NCI-H1436 treated with DMSO at 0.1 percent for 48 hours (cell line): ENCODE data around the gene CCDC88B.

Source experiments
- DNase-seq: peaks from one replicate; lab custom pipeline; 2025; lab: John Stamatoyannopoulos, UW

Gene CCDC88B

DNA sequence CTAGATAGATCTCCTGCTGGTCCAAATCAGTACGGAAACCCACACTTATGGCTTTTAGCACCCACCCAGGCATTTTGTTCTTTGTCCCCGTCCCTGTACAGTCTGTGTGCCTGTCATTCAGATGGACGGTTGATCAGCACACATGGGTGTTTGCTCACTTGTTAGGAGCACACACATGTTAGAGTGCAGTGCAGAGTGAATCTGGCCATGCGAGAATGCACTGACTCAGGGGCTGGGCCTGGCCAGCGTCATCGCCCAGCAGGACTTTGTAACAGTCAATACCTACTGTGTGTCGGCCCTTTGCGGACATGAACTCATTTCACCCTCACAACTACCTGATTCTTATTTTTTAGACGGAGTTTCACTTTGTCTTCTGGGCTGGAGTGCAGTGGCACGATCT lies 22.3 kb downstream of the CCDC88B start:
- no peak for DNase-seq

- DNase-seq = no peak
Measured at GRCh38 chr11:64364435-64364834, 24.4 kb downstream of the CCDC88B start.

DNA sequence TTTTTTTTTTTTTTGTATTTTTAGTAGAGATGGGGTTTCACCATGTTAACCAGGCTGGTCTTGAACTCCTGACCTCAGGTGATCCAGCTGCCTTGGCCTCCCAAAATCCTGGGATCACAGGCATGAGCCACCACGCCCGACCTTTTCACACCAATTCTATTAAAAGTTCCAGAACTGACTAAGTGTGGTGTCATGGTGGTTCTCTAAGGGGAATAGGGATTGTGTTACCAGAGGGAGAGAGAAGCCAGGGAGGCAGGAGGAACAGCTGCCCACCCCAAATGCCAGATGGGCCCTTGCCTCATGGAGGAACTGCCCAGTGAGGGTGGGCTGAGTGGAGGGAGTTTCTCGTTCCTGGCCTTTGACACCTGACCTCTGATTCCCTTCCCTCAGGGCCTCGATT lies 24.9 kb downstream of the CCDC88B start:
- DNase-seq = no peak

DNA sequence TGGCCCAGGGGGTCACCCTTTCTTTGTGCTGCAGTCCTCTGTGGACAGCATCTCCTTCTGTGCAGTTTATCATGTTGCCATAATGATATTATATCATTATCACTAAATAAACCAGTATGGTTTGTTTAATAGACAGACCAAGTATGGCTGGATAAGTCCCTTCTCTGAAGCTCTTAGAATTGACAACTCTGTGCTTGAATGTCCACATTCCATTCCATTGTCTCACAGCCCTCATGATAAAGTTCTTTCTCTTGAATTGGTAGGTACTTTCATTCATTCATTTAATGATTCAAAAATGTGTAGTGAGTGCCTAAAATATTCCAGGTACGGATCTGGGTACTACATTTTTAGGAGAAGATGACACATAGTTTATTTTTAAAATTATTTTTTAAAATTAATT lies 26.7 kb downstream of the CCDC88B start:
- no peak for DNase-seq

GRCh38 chr11:64367931-64368672 lies 28.1 kb downstream of the CCDC88B start:
- DNase-seq = no peak

GRCh38 chr11:64368673-64369074 lies 28.7 kb downstream of the CCDC88B start:
- DNase-seq = no peak

GRCh38 chr11:64369440-64370421 lies 29.7 kb downstream of the CCDC88B start:
- no peak for DNase-seq

- DNase-seq = no peak
Measured at GRCh38 chr11:64371201-64371600, 31.2 kb downstream of the CCDC88B start.

GRCh38 chr11:64372021-64372420 lies 32.0 kb downstream of the CCDC88B start:
- DNase-seq = no peak

DNA sequence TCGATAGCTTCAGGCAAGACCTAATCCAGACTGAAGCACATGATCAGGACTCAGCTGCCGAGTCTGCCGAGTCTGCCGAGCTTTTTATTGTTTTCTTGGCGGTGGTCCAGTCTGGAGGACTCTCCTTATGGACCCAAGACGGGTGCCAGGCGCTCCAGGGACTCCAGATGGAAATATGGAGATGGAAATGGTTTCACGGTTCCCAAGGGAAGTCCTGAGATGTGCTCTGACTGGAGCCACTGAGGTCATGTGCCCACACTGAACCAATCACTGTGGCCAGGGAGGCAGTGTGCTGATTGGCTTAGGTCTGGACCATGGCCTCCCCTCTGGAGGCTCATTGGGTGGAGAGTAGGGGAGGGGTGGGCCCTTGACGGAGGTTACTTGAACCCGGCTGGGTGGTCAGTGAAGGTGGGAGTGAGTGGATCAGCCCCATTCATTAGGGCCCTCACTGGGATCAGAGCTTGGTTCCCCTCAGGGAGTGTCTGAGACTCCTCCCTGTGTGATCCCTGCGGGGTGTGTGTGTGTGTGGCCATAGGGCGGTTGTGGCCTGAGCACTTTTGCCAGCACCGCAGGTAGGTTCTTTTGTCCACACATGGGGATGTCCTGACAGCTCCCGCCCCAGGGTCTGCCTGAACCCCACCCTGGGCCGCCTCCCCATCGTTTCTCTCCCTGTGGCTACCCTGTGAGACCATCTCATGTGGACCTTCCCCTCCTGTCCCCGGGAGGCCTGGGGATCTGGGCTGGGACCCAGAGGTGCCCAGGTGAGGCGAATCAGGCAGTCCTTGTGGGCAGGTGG lies 33.0 kb downstream of the CCDC88B start:
- peak; percentile 69 for DNase-seq

DNA sequence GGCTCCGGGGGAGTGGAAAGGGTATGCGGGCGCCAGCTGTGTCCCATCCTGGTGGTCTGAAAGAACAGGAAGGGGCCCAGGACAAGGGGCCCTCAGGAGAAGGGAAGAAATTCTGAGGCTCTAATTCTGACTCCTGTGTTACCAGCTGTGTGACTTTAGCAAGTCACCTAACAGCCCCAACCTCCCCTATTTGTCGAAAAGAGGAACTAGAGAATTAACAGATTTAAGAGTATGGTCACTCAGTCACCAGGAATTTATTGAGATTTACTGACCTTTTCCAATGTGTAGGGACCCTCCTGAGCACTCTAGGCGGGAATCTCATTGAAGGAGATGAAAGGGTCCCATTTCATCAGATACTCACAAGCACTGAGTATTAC lies 33.6 kb downstream of the CCDC88B start:
- DNase-seq = no peak

DNA sequence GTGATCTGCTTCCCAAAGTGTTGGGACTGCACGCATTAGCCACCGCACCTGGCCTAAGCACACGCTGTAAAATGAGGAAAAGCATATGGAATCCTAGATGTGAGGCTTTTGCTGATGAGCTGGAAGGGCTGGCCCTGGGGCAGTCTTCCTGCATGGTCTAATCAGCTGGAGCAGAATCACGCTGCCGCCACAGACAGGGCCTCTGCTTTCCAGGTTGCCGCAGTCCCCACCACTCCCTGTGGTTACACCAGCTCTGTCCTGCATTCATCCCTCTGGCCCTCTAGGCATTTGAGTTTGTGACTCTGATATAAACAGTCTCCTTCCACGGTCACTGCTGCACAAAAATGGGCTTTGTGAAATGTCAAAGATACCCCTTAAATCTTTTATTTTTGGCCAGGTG lies 36.1 kb downstream of the CCDC88B start:
- no peak for DNase-seq

DNA sequence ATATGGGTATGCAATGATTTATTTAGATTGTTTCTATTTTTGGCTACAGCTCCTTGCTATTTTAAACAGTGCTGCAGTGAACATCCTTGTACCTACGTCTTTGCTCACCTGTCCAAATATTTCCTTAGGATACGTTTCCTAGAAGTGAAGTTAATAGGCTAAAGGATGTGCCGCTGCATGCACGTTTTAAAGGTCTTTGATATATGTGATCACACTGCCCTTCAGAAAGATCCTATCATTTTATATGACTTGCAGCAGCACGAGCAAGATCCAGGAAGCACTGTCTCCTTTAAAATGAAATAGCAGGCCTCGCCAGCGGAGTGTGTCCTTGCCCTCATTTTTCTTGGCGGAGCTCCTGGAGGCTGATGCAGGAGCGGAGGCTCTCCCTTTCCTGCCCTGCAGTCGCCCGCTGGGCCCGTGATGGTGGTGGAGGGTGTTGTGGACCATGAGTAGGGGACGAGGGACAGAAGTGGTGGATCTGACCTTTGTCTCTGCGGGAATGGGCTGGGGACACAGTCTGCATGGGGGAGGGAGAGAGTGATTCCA lies 38.4 kb downstream of the CCDC88B start:
- DNase-seq = no peak

- DNase-seq = no peak
Measured at GRCh38 chr11:64379160-64379559, 39.2 kb downstream of the CCDC88B start.

GRCh38 chr11:64379817-64380709 lies 40.1 kb downstream of the CCDC88B start:
- DNase-seq = no peak

GRCh38 chr11:64381350-64381749 lies 41.3 kb downstream of the CCDC88B start:
- no peak for DNase-seq

DNA sequence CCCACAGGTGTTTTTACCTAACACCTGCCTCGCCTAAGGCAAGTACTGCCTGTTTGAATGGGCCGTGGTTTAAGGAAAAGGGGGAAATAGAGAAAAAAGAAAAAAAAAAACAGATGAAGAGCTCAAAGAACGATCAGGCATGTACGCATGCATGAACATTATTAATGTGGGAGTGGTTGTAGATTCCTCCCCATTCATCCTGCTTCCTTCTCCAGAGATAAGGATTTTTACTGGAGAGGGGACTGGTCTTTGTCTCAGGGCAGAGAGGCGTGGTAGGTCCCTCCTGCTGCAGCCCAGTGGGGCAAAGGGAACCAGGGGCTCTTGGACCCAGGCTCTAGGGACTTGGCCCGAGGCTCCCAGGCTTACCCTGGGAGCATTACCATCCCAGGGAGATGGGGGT lies 42.0 kb downstream of the CCDC88B start:
- no peak for DNase-seq

GRCh38 chr11:64382586-64382985 lies 42.6 kb downstream of the CCDC88B start:
- no peak for DNase-seq

- no peak for DNase-seq
Measured at GRCh38 chr11:64383580-64383979, 43.6 kb downstream of the CCDC88B start.

GRCh38 chr11:64384028-64384737 lies 44.2 kb downstream of the CCDC88B start:
- DNase-seq = no peak
